ENCODE measurements around the gene RUSC1. TPM values are rescaled to one million over a fixed set of nuclear protein-coding genes. Genes with fewer than 3 reads are reported as not detected.

Gene RUSC1
- total RNA-seq, 1 experiment from 2014 or later, result 66.9 TPM

DNA sequence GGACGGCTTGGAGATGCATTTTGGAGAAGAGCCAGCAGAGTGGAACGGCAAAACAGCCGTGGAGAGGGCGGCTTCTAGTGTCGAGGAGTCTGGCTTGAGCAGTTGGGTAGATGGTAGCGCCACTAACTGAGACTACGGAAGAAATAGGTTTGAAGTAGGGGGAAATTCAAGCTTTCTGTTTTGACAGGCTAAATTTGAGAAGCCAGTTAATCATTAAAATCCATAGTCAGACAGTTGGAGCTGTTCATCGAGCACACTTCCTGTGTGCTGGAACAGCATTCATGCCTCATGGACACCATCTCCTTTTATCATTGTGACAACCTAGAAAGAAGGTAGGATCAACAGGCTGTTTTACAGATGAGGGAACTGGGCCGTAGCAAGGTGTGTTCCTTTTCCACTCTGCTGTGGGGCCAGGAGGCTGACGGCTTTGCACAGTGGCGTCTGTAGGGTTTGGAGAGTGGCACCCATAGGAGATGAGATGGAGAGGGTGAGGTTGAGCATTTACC, 16.1 kb upstream of the RUSC1 start:
- Histone ChIP-seq H4K20me1 (ENCODE audit: control insufficient read depth, insufficient read depth, insufficient read length) (no peaks in the 10 kb centered on the region), H2BK20ac (ENCODE audit: low read depth, low read length, poor library complexity, severe bottlenecking) (no peak overlapping the region), H3K79me1 (ENCODE audit: insufficient read depth, low read depth, low read length, poor library complexity, severe bottlenecking) (no peaks in the 10 kb centered on the region), H4K91ac (ENCODE audit: insufficient read length, low read depth, low read length) (no peak overlapping the region), H2BK120ac (ENCODE audit: low read depth, low read length, poor library complexity, severe bottlenecking) (no peak overlapping the region), H3K14ac (ENCODE audit: insufficient read depth, low read length) (no peak overlapping the region), H3K27me3 (ENCODE audit: insufficient read depth, low read length) (no peaks in the 10 kb centered on the region), H2BK15ac (ENCODE audit: low read depth, low read length) (no peak overlapping the region), H3K9ac (ENCODE audit: extremely low read depth, insufficient read length, low read length) (no peak overlapping the region), H3K9me3 (ENCODE audit: control insufficient read depth, low read depth, low read length) (no peaks in the 10 kb centered on the region), H3K4me1 (ENCODE audit: insufficient read depth, low read length) (no peaks in the 10 kb centered on the region), H3K79me2 (ENCODE audit: insufficient read depth, low read length) (peaks cover 4% of the 10 kb centered on the region; the same call in 1 of the 2 replicates), H2BK5ac (ENCODE audit: insufficient read length, low read length) (no peak overlapping the region), H3T11ph (ENCODE audit: low read length) (no peak overlapping the region), H2AK5ac (ENCODE audit: insufficient read length, low read length) (no peak overlapping the region), H3K23ac (ENCODE audit: insufficient read length, low read depth, low read length) (no peak overlapping the region), H3K27ac (ENCODE audit: insufficient read length, low read depth, low read length) (no peak overlapping the region), H3K4ac (ENCODE audit: low read depth, low read length) (no peak overlapping the region), H2BK12ac (ENCODE audit: insufficient read length, low read depth, low read length) (no peak overlapping the region), H3K23me2 (ENCODE audit: insufficient read length, low read depth, low read length, poor library complexity, severe bottlenecking) (peaks cover 4% of the 10 kb centered on the region), H4K8ac (replicated peaks; ENCODE audit: insufficient read length, low read depth, low read length) (no peak overlapping the region), H2AFZ (ENCODE audit: low read length) (no peak overlapping the region), H3K18ac (ENCODE audit: insufficient read length, low read depth, low read length) (no peak overlapping the region), H4K5ac (ENCODE audit: insufficient read length, low read depth, low read length) (no peak overlapping the region), H3K56ac (ENCODE audit: insufficient read length, low read depth, low read length) (no peak overlapping the region), H3K4me2 (ENCODE audit: insufficient read depth, insufficient read length, low read length) (no peak overlapping the region)
- no peaks in the 10 kb centered on the region for H3K9me3 Mint-ChIP-seq
- H3K4me3 Mint-ChIP-seq, result no peak overlapping the region
- peaks cover 9 to 12% of the 10 kb centered on the region in 2 experiments for H3K4me1 Mint-ChIP-seq
- peak overlapping the region in 1 of 3 experiments; percentile 24; a peak in 2 of 7 replicates for H3K27ac Mint-ChIP-seq
- H3K27me3 Mint-ChIP-seq (ENCODE audit: low read depth), result no peaks in the 10 kb centered on the region; the same call in 1 of the 2 replicates
- WGBS (ENCODE audit: extremely low coverage, insufficient read length, low lambda C conversion rate), result no CpG with 5 or more reads among the region's 11 CpGs
- TF ChIP-seq, protein P1, sequence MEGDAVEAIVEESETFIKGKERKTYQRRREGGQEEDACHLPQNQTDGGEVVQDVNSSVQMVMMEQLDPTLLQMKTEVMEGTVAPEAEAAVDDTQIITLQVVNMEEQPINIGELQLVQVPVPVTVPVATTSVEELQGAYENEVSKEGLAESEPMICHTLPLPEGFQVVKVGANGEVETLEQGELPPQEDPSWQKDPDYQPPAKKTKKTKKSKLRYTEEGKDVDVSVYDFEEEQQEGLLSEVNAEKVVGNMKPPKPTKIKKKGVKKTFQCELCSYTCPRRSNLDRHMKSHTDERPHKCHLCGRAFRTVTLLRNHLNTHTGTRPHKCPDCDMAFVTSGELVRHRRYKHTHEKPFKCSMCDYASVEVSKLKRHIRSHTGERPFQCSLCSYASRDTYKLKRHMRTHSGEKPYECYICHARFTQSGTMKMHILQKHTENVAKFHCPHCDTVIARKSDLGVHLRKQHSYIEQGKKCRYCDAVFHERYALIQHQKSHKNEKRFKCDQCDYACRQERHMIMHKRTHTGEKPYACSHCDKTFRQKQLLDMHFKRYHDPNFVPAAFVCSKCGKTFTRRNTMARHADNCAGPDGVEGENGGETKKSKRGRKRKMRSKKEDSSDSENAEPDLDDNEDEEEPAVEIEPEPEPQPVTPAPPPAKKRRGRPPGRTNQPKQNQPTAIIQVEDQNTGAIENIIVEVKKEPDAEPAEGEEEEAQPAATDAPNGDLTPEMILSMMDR (conservative IDR thresholded peaks at IDR 0.05), result no peak
- no peak for DNase-seq
- H3K36me3 Mint-ChIP-seq (ENCODE audit: insufficient read depth in 1 of 3, low read depth in 3 of 3), result no peaks in the 10 kb centered on the region; a peak in 1 of 7 replicates
